GM23338 (cell line): ENCODE data around the gene NUMBL. TPM values are rescaled to one million over a fixed set of nuclear protein-coding genes. Genes with fewer than 3 reads are reported as not detected.

Experiments used
- ATAC-seq: fragments of 200-7000 bp; cut with Tn5 transposase; 3 replicates; pipeline ENCODE4 v1.9.1; 2020
- DNase-seq: peaks from one replicate; pipeline ENCODE4 v3.0.0-alpha.2; 2015; ENCODE audit warnings: low spot score
- H2AFZ ChIP-seq: fragments of 200-600 bp; sonication (generic); 2 replicates; pipeline ENCODE4 v1.8.0; 2016; ENCODE audit warnings: antibody characterized with exemption, mild to moderate bottlenecking, moderate library complexity
- H3F3A ChIP-seq: fragments of 200-600 bp; sonication (generic); replicated peaks from 2 replicates; pipeline ENCODE4 v1.8.0; 2017; ENCODE audit warnings: antibody characterized with exemption, mixed run types, low read depth
- H3K27ac ChIP-seq: fragments of 200-600 bp; sonication (generic); 2 replicates; pipeline ENCODE4 v1.6.1; 2016; ENCODE audit warnings: low read depth
- H3K27me3 ChIP-seq: fragments of 200-600 bp; sonication (generic); 2 replicates; pipeline ENCODE4 v1.8.0; 2016; ENCODE audit warnings: mild to moderate bottlenecking, mixed run types, moderate library complexity; ENCODE audit not compliant: insufficient read depth
- H3K36me3 ChIP-seq: fragments of 200-600 bp; sonication (generic); 2 replicates; pipeline ENCODE4 v1.8.0; 2016; ENCODE audit warnings: mild to moderate bottlenecking; ENCODE audit not compliant: insufficient read depth
- H3K4me1 ChIP-seq: fragments of 200-600 bp; sonication (generic); 2 replicates; pipeline ENCODE4 v1.8.0; 2016; ENCODE audit warnings: mild to moderate bottlenecking, moderate library complexity; ENCODE audit not compliant: insufficient read depth
- H3K4me2 ChIP-seq: fragments of 200-600 bp; sonication (generic); 2 replicates; pipeline ENCODE4 v1.7.1; 2017; ENCODE audit warnings: mixed run types
- H3K4me3 ChIP-seq: fragments of 200-600 bp; sonication (generic); 2 replicates; pipeline ENCODE4 v1.6.1; 2016; ENCODE audit warnings: mixed run types
- H3K79me2 ChIP-seq: fragments of 200-600 bp; sonication (generic); replicated peaks from 2 replicates; pipeline ENCODE4 v1.8.0; 2017; ENCODE audit warnings: mild to moderate bottlenecking; ENCODE audit not compliant: insufficient read depth
- H3K9me2 ChIP-seq: fragments of 200-600 bp; sonication (generic); 2 replicates; pipeline ENCODE4 v1.8.0; 2017; ENCODE audit not compliant: insufficient read depth
- H4K20me1 ChIP-seq: fragments of 200-600 bp; sonication (generic); replicated peaks from 2 replicates; pipeline ENCODE4 v1.8.0; 2017; ENCODE audit warnings: mild to moderate bottlenecking; ENCODE audit not compliant: insufficient read depth
- H3K27ac Mint-ChIP-seq: 2 replicates; pipeline ENCODE4 v1.8.0; 2020; ENCODE audit warnings: inconsistent platforms, mild to moderate bottlenecking, moderate library complexity, mixed read lengths
- H3K27me3 Mint-ChIP-seq: 3 replicates; pipeline ENCODE4 v1.8.0; 2022; ENCODE audit warnings: low read depth, mild to moderate bottlenecking, moderate library complexity, mixed read lengths, inconsistent platforms; ENCODE audit not compliant: insufficient read depth, poor library complexity
- H3K36me3 Mint-ChIP-seq: 3 replicates; pipeline ENCODE4 v1.8.0; 2021; ENCODE audit warnings: low read depth, mild to moderate bottlenecking, inconsistent platforms, moderate library complexity, mixed read lengths
- H3K4me1 Mint-ChIP-seq: 3 replicates; pipeline ENCODE4 v1.8.0; 2020; ENCODE audit warnings: mild to moderate bottlenecking, inconsistent platforms, mixed read lengths
- H3K4me3 Mint-ChIP-seq: 3 replicates; pipeline ENCODE4 v1.8.0; 2021; ENCODE audit warnings: moderate library complexity, mild to moderate bottlenecking, inconsistent platforms, mixed read lengths
- H3K9me3 Mint-ChIP-seq: 3 replicates; pipeline ENCODE4 v1.8.0; 2020; ENCODE audit warnings: moderate library complexity, mild to moderate bottlenecking, inconsistent platforms, mixed read lengths
- CREB1 ChIP-seq: fragments of 250-450 bp; sonication (Bioruptor Pico); IDR thresholded peaks from 2 replicates; pipeline ENCODE4 v1.5.0; 2020; ENCODE audit warnings: low read depth, mild to moderate bottlenecking, moderate library complexity
- EZH2 ChIP-seq: fragments of 200-600 bp; sonication (generic); IDR thresholded peaks from one replicate; pipeline ENCODE4 v1.8.0; 2017; ENCODE audit warnings: antibody characterized with exemption, mild to moderate bottlenecking, low read depth; ENCODE audit not compliant: unreplicated experiment
- EZH2phosphoT487 ChIP-seq: fragments of 200-600 bp; sonication (generic); IDR thresholded peaks from one replicate; pipeline ENCODE4 v1.8.1; 2018; ENCODE audit warnings: antibody characterized with exemption; ENCODE audit not compliant: unreplicated experiment
- JUNB ChIP-seq: IDR thresholded peaks from one replicate; pipeline ENCODE4 v1.6.1; 2016; ENCODE audit warnings: antibody characterized with exemption; ENCODE audit not compliant: unreplicated experiment
- NANOG ChIP-seq: IDR thresholded peaks from 2 replicates; pipeline ENCODE4 v1.6.1; 2016; ENCODE audit warnings: antibody characterized with exemption, borderline replicate concordance
- POLR2AphosphoS5 ChIP-seq: IDR thresholded peaks from 2 replicates; pipeline ENCODE4 v1.6.1; 2016; ENCODE audit warnings: antibody characterized with exemption, low read depth
- STAT1 ChIP-seq: IDR thresholded peaks from one replicate; pipeline ENCODE4 v1.6.1; 2016; ENCODE audit warnings: antibody characterized with exemption; ENCODE audit not compliant: unreplicated experiment
- ZNF114 ChIP-seq: fragments of 250-450 bp; sonication (Bioruptor Pico); IDR thresholded peaks from 2 replicates; pipeline ENCODE4 v1.5.0; 2020; ENCODE audit warnings: mild to moderate bottlenecking, moderate library complexity
- ZNF331 ChIP-seq: fragments of 250-450 bp; sonication (Bioruptor Pico); IDR thresholded peaks from 2 replicates; pipeline ENCODE4 v1.5.0; 2020; ENCODE audit warnings: low read depth, mild to moderate bottlenecking, moderate library complexity
- polyA plus RNA-seq: library from polyadenylated mRNA; unstranded; fragments of >200 nt; fragmentation: Nextera tagmentation; extraction: Ambion mirVana; gene quantifications from 2 replicates; pipeline ENCODE4 v1.2.1, GENCODE V29; 2016
- total RNA-seq: library from RNA; depleted of rRNA; stranded (reverse); fragments of >200 nt; shearing (Covaris generic); gene quantifications from 2 replicates; pipeline ENCODE4 v1.2.3, GENCODE V29; 2014
- TF ChIP-seq, protein P1 (sequence below): IDR thresholded peaks from 2 replicates; pipeline ENCODE4 v1.6.1; 2016; ENCODE audit warnings: antibody characterized with exemption
- TF ChIP-seq, protein P2 (sequence below), 2 experiments: fragments of 200-600 bp in 1 of 2; sonication (generic) in 1 of 2; conservative IDR thresholded peaks; 2 replicates each; pipeline versions ENCODE4 v1.5.1 to v1.6.1; 2016 to 2017; ENCODE audit warnings: antibody characterized with exemption in 2 of 2, low read depth in 2 of 2, mild to moderate bottlenecking in 2 of 2, moderate library complexity in 1 of 2
- TF ChIP-seq, protein P3 (sequence below): IDR thresholded peaks from one replicate; pipeline ENCODE4 v1.6.1; 2018; ENCODE audit warnings: antibody characterized with exemption; ENCODE audit not compliant: unreplicated experiment
- TF ChIP-seq, protein P4 (sequence below): fragments of 250-450 bp; sonication (Bioruptor Pico); IDR thresholded peaks from 2 replicates; pipeline ENCODE4 v1.5.0; 2020; ENCODE audit warnings: mild to moderate bottlenecking, moderate library complexity

NUMBL gene
- total and polyA plus RNA-seq, 2 experiments from 2014 or later, result 8.5 to 28.5 TPM

DNA sequence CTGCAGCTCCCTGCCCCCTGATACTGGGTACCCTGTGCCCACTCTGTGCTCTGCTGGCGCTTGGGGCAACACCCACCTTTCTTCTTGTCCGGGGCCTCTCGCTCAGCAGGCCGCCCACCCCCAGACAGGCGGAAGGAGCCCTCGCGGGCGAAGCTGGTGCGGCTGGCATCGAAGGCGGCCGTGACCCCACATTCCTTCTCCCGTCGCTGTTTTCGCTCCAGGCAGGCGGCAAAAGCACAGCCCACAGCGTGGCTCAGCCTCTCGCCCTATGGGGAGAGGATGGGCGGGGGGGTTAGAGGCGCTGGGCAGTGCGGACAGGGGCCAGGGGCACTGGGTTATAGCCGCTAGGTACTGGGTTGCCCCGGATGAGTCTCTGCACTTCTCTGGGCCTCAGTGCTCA lies 13.3 kb downstream of the NUMBL start:
- H3F3A ChIP-seq, result no peaks in the 10 kb centered on the region
- no peak for ATAC-seq
- no peaks in the 10 kb centered on the region for H3K4me1 ChIP-seq
- Mint-ChIP-seq H3K4me3 (no peak overlapping the region), H3K27me3 (peaks cover 3% of the 10 kb centered on the region), H3K27ac (no peak overlapping the region), H3K4me1 (no peaks in the 10 kb centered on the region), H3K36me3 (peaks cover 40% of the 10 kb centered on the region), H3K9me3 (no peaks in the 10 kb centered on the region)
- no peak overlapping the region for H2AFZ ChIP-seq
- 0 out of 2 replicates have a peak, but pooled peaks cover 7% of the 10 kb centered on the region for H3K36me3 ChIP-seq
- H4K20me1 ChIP-seq, result no peaks in the 10 kb centered on the region
- no peaks in the 10 kb centered on the region for H3K79me2 ChIP-seq
- H3K4me3 ChIP-seq, result no peak overlapping the region
- H3K27ac ChIP-seq, result no peak overlapping the region
- TF ChIP-seq POLR2AphosphoS5, result no peak
- TF ChIP-seq, protein P1, sequence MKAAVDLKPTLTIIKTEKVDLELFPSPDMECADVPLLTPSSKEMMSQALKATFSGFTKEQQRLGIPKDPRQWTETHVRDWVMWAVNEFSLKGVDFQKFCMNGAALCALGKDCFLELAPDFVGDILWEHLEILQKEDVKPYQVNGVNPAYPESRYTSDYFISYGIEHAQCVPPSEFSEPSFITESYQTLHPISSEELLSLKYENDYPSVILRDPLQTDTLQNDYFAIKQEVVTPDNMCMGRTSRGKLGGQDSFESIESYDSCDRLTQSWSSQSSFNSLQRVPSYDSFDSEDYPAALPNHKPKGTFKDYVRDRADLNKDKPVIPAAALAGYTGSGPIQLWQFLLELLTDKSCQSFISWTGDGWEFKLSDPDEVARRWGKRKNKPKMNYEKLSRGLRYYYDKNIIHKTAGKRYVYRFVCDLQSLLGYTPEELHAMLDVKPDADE, result no peak
- TF ChIP-seq JUNB, result no peak
- TF ChIP-seq, protein P2, sequence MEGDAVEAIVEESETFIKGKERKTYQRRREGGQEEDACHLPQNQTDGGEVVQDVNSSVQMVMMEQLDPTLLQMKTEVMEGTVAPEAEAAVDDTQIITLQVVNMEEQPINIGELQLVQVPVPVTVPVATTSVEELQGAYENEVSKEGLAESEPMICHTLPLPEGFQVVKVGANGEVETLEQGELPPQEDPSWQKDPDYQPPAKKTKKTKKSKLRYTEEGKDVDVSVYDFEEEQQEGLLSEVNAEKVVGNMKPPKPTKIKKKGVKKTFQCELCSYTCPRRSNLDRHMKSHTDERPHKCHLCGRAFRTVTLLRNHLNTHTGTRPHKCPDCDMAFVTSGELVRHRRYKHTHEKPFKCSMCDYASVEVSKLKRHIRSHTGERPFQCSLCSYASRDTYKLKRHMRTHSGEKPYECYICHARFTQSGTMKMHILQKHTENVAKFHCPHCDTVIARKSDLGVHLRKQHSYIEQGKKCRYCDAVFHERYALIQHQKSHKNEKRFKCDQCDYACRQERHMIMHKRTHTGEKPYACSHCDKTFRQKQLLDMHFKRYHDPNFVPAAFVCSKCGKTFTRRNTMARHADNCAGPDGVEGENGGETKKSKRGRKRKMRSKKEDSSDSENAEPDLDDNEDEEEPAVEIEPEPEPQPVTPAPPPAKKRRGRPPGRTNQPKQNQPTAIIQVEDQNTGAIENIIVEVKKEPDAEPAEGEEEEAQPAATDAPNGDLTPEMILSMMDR (conservative IDR thresholded peaks at IDR 0.05; ENCODE audit: low read depth in 2 of 2), result no peak
- TF ChIP-seq, protein P3, sequence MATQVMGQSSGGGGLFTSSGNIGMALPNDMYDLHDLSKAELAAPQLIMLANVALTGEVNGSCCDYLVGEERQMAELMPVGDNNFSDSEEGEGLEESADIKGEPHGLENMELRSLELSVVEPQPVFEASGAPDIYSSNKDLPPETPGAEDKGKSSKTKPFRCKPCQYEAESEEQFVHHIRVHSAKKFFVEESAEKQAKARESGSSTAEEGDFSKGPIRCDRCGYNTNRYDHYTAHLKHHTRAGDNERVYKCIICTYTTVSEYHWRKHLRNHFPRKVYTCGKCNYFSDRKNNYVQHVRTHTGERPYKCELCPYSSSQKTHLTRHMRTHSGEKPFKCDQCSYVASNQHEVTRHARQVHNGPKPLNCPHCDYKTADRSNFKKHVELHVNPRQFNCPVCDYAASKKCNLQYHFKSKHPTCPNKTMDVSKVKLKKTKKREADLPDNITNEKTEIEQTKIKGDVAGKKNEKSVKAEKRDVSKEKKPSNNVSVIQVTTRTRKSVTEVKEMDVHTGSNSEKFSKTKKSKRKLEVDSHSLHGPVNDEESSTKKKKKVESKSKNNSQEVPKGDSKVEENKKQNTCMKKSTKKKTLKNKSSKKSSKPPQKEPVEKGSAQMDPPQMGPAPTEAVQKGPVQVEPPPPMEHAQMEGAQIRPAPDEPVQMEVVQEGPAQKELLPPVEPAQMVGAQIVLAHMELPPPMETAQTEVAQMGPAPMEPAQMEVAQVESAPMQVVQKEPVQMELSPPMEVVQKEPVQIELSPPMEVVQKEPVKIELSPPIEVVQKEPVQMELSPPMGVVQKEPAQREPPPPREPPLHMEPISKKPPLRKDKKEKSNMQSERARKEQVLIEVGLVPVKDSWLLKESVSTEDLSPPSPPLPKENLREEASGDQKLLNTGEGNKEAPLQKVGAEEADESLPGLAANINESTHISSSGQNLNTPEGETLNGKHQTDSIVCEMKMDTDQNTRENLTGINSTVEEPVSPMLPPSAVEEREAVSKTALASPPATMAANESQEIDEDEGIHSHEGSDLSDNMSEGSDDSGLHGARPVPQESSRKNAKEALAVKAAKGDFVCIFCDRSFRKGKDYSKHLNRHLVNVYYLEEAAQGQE, result no peak
- TF ChIP-seq CREB1 (CRISPR knock-in tag), result no peak
- TF ChIP-seq NANOG, result no peak
- TF ChIP-seq EZH2phosphoT487, result no peak
- no peak for TF ChIP-seq ZNF114 (CRISPR knock-in tag)
- TF ChIP-seq, protein P4, sequence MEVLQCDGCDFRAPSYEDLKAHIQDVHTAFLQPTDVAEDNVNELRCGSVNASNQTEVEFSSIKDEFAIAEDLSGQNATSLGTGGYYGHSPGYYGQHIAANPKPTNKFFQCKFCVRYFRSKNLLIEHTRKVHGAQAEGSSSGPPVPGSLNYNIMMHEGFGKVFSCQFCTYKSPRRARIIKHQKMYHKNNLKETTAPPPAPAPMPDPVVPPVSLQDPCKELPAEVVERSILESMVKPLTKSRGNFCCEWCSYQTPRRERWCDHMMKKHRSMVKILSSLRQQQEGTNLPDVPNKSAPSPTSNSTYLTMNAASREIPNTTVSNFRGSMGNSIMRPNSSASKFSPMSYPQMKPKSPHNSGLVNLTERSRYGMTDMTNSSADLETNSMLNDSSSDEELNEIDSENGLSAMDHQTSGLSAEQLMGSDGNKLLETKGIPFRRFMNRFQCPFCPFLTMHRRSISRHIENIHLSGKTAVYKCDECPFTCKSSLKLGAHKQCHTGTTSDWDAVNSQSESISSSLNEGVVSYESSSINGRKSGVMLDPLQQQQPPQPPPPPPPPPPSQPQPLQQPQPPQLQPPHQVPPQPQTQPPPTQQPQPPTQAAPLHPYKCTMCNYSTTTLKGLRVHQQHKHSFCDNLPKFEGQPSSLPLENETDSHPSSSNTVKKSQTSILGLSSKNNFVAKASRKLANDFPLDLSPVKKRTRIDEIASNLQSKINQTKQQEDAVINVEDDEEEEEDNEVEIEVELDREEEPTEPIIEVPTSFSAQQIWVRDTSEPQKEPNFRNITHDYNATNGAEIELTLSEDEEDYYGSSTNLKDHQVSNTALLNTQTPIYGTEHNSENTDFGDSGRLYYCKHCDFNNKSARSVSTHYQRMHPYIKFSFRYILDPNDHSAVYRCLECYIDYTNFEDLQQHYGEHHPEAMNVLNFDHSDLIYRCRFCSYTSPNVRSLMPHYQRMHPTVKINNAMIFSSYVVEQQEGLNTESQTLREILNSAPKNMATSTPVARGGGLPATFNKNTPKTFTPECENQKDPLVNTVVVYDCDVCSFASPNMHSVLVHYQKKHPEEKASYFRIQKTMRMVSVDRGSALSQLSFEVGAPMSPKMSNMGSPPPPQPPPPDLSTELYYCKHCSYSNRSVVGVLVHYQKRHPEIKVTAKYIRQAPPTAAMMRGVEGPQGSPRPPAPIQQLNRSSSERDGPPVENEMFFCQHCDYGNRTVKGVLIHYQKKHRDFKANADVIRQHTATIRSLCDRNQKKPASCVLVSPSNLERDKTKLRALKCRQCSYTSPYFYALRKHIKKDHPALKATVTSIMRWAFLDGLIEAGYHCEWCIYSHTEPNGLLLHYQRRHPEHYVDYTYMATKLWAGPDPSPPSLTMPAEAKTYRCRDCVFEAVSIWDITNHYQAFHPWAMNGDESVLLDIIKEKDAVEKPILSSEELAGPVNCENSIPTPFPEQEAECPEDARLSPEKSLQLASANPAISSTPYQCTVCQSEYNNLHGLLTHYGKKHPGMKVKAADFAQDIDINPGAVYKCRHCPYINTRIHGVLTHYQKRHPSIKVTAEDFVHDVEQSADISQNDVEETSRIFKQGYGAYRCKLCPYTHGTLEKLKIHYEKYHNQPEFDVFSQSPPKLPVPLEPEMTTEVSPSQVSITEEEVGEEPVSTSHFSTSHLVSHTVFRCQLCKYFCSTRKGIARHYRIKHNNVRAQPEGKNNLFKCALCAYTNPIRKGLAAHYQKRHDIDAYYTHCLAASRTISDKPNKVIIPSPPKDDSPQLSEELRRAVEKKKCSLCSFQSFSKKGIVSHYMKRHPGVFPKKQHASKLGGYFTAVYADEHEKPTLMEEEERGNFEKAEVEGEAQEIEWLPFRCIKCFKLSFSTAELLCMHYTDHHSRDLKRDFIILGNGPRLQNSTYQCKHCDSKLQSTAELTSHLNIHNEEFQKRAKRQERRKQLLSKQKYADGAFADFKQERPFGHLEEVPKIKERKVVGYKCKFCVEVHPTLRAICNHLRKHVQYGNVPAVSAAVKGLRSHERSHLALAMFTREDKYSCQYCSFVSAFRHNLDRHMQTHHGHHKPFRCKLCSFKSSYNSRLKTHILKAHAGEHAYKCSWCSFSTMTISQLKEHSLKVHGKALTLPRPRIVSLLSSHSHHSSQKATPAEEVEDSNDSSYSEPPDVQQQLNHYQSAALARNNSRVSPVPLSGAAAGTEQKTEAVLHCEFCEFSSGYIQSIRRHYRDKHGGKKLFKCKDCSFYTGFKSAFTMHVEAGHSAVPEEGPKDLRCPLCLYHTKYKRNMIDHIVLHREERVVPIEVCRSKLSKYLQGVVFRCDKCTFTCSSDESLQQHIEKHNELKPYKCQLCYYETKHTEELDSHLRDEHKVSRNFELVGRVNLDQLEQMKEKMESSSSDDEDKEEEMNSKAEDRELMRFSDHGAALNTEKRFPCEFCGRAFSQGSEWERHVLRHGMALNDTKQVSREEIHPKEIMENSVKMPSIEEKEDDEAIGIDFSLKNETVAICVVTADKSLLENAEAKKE (CRISPR knock-in tag), result no peak
- TF ChIP-seq ZNF331 (CRISPR knock-in tag), result no peak
- no peak for TF ChIP-seq EZH2
- no peak for TF ChIP-seq STAT1
- H3K9me2 ChIP-seq, result no peaks in the 10 kb centered on the region
- no peaks in the 10 kb centered on the region for H3K27me3 ChIP-seq
- DNase-seq, result no peak
- no peak overlapping the region for H3K4me2 ChIP-seq
